ENCODE measurements around the gene CMSS1.

CMSS1 gene

DNA sequence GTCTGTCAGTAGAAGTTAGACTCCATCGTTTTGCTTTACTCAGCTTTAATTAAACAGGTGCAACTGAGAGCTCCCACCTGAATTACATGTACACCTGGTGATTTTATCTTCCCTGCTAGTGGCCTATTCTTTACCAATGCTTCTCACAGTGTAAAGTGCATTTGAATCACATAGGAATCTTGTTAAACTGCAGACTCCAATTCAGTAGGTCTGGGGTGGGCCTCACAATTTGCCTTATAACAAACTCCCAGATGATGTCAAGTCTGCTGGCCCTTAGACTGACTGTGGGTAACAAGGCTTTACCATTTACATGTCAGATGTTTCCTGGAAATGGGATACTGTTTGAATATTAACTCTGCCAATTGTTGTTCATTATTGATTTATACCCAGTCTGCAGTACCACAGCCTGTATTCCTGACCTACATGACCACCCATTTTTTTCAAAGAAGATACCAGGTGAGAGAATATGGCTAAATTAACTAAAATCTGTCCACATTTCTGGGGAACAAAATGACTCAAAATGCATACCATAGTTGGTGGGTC, 37.2 kb downstream of the CMSS1 start:
- no peak for DNase-seq (ENCODE audit: low read depth)

DNA sequence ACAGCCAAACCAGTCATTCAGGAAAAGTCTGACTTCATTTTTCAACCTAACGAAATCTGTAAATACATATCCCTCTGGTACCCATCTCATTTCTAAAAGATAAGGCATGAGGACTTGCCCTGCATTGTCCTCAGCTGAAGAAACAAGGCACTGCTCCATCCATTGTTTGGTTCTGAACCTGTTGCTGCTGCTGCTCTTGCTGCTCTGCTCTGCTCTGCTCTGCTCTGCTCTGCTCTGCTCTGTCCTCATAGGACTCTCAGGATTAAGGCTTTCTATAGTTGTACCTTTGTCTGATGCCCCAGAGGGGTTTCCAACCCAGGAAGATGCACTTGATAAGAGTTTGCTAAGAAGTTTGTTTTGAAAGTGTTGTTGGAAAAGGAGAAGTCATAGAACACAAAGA, 38.2 kb downstream of the CMSS1 start:
- no peak for DNase-seq (ENCODE audit: low read depth)

DNA sequence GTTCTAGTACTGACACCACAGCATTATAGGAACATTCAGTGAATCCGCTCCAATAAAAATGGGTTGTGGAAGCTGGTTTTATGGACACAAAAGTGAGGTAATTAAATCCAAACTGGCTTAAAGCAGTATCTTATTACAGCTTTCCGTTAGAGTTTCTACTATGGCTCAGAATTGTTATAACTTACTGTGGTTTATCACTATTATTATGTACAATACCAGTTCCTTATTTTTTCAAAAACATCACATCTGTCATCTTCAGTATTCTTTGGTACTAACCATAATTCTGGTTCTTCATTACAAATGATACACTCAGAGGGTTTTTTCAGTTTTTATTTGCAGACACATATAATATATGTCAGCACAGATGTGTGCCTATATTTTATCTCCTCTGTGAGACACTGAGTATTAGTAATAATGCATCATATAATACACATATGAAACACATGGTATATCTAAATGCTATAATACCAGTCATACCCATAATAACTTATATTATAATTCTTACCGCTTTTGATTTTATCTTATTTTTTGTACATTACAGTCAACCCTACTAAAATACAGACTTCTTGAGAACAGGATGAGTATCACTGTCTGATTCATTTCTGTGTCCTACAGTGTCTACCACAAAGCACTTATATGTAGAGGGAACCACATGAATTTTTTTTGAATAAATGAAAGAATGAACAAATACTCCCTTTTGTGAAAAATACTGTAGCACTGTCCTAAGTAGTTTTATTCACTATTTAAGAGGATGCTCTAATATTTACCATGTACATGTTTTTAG, 39.0 kb downstream of the CMSS1 start:
- no peak for DNase-seq (ENCODE audit: low read depth)

DNA sequence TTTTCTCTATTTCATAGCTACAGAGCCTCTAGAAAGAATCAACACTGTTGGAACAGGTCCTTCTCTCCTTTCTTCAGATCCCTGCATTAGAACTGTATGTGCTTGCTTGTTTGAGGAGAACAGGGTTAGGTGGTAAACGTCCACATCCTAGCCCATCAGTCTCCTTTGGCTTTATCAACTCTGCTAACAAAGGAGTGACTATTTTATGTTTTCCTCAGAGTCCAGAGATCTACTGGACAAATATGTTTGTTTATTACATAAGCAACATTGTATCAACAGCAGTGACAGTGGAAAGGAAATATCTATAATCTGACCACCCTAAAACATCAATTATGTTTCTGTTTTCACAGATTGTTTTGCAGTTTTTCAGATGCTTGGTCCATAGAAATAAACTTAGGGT, 39.6 kb downstream of the CMSS1 start:
- DNase-seq (ENCODE audit: low read depth): no peak

DNA sequence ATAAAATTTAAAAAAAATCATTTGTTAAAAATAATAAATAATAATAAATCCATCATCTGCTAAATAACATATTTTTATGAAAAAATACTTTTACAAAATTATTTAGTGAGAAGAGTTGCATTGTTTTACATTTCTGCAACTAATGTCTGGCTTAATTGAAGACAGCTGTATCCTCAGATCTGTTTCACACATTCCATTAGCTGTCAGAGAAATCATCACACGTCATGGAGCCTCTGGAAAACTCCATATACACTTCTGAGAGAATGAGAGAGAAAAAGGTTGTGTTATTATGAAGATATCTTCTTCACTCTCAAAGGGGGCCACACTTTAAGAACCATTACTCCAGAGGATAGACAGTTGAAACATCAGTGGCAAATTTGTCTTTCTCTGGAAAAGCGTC, 40.8 kb downstream of the CMSS1 start:
- DNase-seq (ENCODE audit: low read depth): no peak

DNA sequence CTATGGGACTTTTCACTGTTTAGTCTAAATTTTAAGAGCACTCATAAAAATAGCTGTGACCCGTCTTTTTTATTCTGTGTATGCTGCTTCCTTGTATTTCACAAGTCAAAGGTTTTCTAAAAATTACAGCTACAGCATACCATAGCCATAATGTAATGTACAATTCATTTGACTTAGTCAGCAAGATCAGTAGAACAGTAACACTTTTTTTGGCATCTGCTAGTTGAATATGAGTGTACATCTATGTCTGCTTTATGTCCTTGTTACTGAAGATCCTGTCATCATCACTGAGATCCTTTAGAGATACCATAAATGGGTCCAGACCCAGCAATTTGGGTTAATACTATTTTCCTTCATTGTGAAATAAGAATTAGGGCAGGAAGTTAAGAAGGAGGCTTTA, 42.2 kb downstream of the CMSS1 start:
- no peak for DNase-seq (ENCODE audit: low read depth)

DNA sequence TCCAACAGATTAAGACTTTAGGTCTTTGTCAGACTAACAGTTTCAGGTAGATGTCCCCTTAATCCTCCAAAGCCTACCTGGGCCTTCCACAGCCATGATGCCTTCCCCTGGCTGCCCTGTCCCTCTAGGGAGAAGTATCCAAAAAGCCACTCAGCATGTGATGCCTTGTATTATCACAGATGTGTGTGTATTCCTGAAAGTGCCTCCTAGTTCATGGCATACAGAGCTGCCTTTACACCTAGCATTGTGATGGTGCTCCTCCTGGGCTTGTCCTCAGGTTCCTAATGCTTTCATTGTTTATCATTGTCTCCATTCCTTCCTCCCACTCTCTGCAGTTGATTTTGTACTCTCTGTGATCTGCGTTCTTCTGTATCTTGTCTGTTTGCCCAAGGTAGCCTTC, 43.6 kb downstream of the CMSS1 start:
- no peak for DNase-seq (ENCODE audit: low read depth)

DNA sequence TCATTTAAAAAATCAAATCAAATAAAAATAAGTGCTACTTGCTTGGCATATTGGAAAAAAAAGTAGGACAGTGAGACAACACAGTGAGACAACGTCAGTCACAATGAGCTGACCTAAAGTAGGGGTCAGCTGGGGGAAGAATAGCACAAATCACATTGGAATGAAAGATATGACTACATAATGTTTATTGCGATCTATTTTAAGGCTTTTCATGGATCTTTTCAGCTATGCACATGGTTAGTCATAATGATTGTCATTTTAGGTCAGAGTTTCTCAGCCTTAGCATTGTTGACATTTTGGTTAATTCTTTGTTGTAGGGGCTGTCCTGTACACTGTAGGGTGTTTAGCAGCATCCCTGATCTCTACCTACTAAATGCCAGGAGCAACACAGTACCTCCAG, 44.5 kb downstream of the CMSS1 start:
- no peak for DNase-seq (ENCODE audit: low read depth)

DNA sequence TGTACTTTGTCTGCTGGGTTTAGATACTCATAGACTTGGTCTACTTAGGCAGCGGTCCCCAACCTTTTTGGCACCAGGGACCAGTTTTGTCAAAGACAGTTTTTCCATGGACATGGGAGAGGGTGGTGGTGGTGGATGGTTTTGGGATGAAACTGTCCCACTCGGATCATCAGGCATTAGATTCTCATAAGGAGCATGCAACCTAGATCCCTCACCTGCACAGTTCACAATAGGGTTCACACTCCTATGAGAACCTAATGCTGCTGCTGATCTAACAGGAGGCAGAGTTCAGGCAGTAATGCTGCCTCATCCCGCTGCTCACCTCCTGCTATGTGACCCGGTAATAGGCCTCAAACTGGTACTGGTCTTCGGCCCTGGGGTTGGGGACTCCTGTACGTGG, 45.3 kb downstream of the CMSS1 start:
- no peak for DNase-seq (ENCODE audit: low read depth)

DNA sequence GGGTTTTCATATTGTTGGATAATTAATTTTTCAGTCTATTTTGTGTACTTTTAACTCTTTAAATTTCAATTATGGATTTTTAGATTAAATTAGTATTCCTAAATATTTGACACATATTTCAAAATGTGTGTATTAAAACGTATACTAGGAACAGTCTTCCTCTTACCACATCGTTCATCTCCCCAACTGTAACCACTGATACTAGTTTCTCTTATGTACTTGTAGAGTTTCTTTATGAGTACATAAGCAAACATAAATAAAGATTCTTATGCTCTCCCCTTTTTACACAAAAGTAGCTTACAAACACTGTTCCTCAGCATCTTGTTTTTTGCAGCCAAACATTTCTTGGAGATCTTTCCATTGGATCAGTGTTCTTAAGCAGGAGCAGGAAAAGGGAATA, 45.9 kb downstream of the CMSS1 start:
- no peak for DNase-seq (ENCODE audit: low read depth)

DNA sequence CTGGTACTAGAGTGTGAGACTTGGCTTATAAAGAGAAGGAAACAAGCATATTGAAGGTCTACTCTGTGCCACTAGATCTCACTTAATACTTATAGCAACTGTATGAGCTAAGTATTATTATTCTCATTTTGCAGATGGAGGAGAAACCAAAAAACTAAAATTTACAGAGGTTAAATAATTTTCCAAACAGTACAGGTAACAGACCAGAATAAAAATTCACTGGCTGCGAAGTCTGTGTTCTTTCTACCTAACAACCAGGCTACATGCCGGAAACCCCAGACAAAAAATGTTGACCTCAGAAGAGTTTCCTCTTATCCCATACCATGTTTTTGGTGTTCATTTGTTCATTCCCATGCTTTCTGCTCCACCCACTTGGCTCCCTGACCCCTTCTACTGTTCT, 46.6 kb downstream of the CMSS1 start:
- DNase-seq (ENCODE audit: low read depth): no peak

DNA sequence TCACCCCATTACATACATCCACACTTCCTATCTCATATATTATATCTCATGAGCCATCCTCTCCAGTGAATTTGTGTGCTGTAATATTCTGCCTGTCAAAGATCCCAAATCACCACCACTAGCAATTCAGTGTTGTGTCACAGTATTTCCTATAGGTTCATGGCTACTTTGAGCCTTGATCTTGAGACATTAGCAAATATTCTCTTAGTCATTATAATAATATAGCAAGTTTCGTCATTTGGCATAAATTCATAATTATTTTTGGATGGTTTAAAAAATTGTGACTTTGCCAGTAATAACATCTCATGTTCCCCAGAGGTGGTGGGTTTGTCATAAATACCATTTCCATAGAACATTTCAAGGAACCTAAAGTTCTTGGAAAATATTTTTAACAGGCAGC, 47.7 kb downstream of the CMSS1 start:
- DNase-seq (ENCODE audit: low read depth): no peak

DNA sequence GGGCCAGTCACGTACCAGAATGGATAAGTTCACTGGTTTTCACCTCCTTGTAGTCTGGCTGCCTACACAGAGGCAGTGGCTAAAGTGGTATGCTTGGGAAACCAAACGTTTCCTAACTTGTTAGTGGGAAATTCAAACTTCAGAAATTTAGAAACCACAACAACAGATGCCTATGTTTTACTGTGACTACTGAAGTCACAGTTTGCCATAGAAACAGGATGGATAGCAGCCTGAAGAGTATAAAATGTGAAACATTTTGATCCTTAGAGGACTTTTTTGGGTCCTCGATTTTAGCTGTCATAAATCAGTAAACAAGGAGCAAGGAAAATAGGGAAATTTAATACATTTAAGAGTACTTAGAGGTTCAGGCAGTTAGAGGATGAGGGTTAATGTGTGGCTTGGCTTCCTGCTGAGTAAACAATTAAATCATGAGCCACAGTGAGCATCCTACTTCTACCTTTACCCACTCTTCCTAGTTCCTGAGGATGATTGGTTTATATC, 48.6 kb downstream of the CMSS1 start:
- no peak for DNase-seq (ENCODE audit: low read depth)

DNA sequence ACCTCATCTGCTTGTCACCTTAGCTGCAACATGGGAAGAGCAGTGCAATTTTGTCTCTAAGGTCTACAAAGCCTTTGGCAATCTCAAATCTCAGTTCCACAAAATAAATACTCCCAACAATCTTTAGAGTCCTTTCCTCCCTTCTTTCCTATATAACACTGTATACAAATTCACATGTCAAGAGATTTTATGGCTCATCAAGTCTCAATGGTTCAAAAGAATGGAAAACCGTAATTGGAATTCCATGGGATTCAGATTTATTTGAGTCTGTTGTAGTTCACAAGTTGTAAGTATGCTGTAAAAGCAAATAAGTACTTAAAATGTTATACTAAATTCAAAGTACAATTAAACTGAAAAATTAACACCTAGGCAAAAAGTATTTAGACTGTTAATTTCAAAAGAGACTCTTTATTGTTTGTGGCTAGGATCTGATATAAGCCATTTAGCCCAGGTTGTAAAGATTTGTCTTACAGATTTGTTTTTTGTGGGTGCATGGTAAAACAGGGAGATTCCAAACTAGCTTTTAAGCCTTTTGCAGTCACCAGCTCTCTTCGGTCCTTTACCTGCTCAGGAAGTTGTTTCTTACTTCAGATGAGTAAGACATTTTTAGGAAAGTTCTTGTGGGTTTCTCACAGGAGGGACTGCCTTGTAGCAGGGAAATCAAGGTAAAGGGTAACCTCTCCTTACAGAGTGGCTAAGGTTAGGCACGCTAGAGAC, 50.1 kb downstream of the CMSS1 start:
- no peak for DNase-seq (ENCODE audit: low read depth)

DNA sequence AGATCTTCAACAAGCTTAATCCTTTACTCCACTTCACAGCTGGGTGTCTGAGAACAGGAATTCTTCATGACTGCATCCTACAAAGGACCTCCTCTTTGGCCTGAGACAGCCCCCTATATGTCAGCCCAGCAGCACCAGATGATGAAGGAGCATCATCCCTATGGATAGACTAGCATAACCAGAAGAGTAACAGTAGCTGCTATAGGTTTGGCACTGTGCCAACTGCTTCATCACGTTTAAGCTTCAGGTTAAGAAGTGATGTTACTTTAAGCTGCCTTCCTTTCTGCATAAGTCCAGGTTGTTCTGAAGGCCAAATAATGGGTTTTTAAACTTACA, 50.6 kb downstream of the CMSS1 start:
- no peak for DNase-seq (ENCODE audit: low read depth)

DNA sequence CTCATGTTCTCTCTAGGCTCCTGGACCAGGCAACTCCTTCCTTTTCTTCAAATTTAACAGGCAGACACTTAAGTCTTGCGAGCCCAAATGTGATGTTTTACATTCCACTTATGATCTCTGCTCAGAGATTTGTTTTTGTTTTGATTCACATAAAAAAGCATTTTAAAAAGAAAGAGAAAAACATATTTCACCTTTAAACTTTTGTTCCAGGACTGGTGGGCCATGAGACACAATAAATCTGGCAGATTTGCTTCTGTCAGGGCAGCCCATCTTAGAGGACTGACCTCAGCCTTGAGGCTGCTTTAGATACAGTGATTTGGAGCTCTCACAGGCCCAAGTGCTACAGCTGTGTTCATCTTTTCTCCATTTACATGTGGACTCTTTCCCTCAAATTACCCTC, 52.0 kb downstream of the CMSS1 start:
- DNase-seq (ENCODE audit: low read depth): no peak

DNA sequence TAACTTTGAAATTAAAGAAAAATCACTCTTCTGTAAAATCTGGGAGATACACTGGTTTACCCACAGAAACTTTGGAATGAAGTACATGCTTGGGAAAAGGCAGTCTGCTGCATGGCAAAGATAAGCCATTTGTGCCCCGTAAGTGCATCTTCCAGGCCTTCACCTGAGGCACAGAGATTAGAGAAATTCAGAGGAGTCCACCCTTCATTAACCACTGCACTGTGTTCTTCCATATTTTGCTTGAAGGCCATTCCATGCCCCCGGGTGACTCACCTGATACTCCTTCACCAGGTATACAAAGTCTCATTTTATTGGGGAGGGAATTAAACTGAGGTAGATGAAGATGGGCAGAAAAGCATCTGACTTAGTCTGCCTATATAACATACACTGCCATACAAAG, 53.0 kb downstream of the CMSS1 start:
- DNase-seq (ENCODE audit: low read depth): no peak

DNA sequence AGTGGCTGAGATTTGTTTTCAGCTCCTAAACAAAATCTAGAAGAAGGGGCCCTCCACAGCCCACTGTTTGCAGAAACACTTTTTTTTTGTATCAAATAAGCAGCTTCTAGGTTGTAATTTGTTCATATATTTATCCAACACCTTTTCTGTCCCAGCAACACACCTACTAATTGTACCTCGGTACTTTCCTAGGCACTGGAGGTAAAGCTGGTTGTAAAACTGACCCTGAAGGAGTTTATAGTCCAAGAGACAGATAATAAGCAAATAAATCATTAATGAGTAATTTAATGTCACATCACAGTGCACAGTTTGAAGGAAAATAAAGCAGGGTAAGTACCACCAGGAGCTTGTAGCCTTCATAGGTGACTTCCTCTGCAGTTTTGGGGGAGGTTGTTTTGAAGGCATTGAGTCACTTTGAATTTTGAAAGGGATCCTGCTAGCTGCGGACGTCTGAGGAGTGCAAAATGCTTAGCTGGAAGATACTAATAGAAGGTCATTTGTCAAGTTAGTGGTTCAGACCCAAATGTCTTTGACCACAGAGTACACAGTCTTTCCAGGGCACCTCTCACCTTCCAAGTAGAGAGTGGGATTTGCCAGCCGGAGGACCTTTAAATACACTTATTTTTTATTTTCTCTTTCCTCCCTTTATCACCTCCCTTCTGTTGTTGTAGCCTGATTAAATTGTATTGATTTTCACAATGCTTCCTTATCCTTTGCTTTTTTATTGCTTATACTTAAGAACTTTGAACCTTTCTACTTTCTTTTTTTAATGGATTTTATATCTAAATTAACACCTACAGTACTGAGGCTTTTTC, 53.8 kb downstream of the CMSS1 start:
- no peak for DNase-seq (ENCODE audit: low read depth)

DNA sequence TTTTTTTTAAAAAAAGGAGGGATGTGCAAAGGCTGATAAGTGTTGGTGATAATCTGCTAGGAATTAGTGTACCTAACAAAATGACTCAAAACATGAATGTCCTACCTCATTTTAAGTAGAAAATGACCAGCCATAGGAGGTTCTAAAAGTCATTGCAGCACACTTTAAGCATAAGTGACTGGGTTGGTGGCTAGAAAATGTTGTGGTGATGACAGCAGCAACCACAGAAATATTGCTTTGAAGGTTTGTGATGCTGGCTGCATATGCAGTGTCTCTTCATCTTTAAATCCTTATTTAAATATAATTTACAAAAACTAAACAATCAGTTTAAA, 55.2 kb downstream of the CMSS1 start:
- DNase-seq (ENCODE audit: low read depth): no peak

DNA sequence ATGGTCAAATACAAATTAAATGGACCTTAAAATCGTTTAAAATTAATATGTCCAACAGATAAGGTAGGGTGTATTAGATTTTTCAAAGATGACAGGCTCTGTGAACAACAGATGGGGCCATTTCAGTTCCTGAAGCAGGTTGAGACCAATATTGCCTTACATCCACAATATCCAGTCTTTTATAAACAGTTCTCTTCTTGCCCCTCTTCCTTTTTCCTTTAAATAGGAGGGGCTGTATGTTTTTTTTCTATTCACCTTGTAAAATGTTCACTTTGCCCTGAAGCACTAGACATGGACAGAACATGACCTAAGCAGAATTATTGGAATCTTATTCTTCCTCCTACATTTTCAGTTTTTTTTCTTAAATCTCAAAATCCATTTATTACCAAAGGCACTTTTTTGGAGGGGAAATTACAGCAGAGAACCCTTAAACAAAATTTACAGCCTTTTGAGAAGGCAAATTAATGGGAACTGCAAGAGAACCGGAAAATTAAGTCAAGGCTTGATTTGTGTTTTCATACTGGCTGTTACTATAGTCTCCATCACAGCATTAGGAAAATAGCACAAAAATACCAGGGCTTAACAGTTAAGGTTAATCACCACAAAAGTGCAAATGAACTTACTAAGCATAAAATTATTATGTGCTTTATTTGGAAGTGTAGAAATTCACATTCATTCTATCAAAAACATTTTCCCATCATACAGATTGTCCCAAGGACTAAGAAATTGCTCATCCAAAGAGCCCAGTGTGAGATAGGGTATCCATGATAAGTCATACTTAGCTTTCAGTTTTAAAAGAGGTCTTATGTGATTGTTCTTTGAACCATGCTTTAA, 55.8 kb downstream of the CMSS1 start:
- DNase-seq (ENCODE audit: low read depth): no peak

DNA sequence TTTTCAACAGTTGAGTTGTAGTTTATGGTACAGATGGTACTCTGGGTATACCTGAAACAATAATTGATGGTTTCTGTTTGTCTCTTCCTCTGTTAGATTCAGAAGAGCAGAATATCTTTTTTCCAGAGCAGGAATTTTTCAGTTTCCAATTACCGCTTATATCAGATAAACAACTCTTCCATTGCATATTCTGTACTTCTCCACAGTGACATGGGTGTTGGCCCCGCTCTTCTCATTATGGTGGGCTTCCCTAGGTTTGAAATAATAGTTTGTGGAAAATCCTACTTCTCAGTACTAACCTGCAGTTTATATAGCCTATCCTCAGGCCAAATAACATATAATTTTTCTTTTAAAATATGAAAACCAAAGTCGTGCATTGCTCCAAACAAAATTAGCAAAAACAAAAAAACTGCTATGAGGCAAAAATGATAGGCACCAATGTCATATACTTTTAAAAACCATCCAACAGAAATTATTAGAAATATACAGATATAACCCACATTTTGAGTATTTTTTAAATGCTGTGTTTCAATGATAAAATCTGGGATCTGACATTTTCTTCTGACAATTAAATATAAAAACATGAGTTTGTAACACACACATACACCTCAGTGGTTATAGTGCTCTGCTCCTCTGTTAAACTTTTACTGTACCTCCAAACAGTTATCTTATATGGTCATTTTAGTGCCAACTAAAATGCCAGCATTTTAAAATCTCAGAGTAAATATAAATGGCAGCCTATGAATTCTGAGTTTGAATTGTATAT, 56.8 kb downstream of the CMSS1 start:
- no peak for DNase-seq (ENCODE audit: low read depth)

Data from stimulated activated CD4-positive, alpha-beta T cell treated with anti-CD3 and anti-CD28 coated beads, Interleukin-2, amount 100 ng/mL, for 4 hours (primary cell).